Tibial nerve (tissue), 4 donors: Measurements from ENCODE around the gene ZBTB8B.

ENCODE experiments used
- CTCF ChIP-seq, 5 experiments: fragments of 200-600 bp in 3 of 5; fragments of 450-650 bp in 2 of 5; sonication (generic) in 3 of 5; IDR thresholded peaks; one replicate each; pipeline ENCODE4 v1.5.1; 2016 to 2019; ENCODE audit warnings: antibody characterized with exemption in 5 of 5, mild to moderate bottlenecking in 3 of 5, moderate library complexity in 2 of 5
- EP300 ChIP-seq, 2 donors: sonication (generic); formaldehyde crosslinking; IDR thresholded peaks; one replicate each; pipeline ENCODE4 v1.6.1; 2017; ENCODE audit warnings: antibody characterized with exemption in 2 of 2, mild to moderate bottlenecking in 1 of 2
- POLR2A ChIP-seq, 2 donors: fragments of 450-650 bp; IDR thresholded peaks; one replicate each; pipeline ENCODE4 v1.6.1; 2017; ENCODE audit warnings: antibody characterized with exemption in 2 of 2, mild to moderate bottlenecking in 2 of 2, moderate library complexity in 2 of 2

- no peak for TF ChIP-seq CTCF (IDR thresholded peaks at IDR 0.05)
- no peak for TF ChIP-seq EP300 (IDR thresholded peaks at IDR 0.05)
- no peak for TF ChIP-seq POLR2A (IDR thresholded peaks at IDR 0.05)
Measured at GRCh38 chr1:32487182-32487581, 22.3 kb downstream of the ZBTB8B start.
